Left lobe of liver (tissue), 2 donors: ENCODE results near the gene OPRM1. TPM values are rescaled to one million over a fixed set of nuclear protein-coding genes. Genes with fewer than 3 reads are reported as not detected.
"Not testable (repeated sequence)": the region's sequence is repeated elsewhere in the genome, so short reads cannot be mapped to it uniquely, and the experiment has no call there.

ENCODE experiments used
- ATAC-seq: fragments of 200-7000 bp; cut with Tn5 transposase; one replicate; pipeline ENCODE4 v1.9.1; 2020; ENCODE audit warnings: mild to moderate bottlenecking, moderate library complexity
- DNase-seq: peaks from one replicate; pipeline ENCODE4 v3.0.0-alpha.2; 2020; ENCODE audit warnings: low spot score
- total RNA-seq: library from RNA; stranded (reverse); gene quantifications from one replicate; pipeline ENCODE4 v1.2.1, GENCODE V29; 2021
- donor health status: DM: no; HTN: no; CAD: no; lungs with moderate emphysema.
- donor health status: DM: no; HTN: yes; CAD: no.

The OPRM1 gene
- total RNA-seq, 1 donor from 2014 or later = not detected

- ATAC-seq (no peak), DNase-seq (no peak)
Measured at GRCh38 chr6:154139892-154140291, 100.9 kb downstream of the OPRM1 start.

- no peak for ATAC-seq
- no peak for DNase-seq
Measured at GRCh38 chr6:154140743-154141142, 101.7 kb downstream of the OPRM1 start.

- no peak for ATAC-seq
- no peak for DNase-seq
Measured at GRCh38 chr6:154143753-154144152, 104.7 kb downstream of the OPRM1 start.

GRCh38 chr6:154154389-154154967 is 115.4 kb downstream of the OPRM1 start:
- ATAC-seq = peak; percentile 61
- no peak for DNase-seq

- ATAC-seq (peak; percentile 86), DNase-seq (peak; percentile 54)
Measured at GRCh38 chr6:154156135-154156896, 117.3 kb downstream of the OPRM1 start.

- ATAC-seq (peak; percentile 55), DNase-seq (no peak)
Measured at GRCh38 chr6:154157082-154157481, 118.0 kb downstream of the OPRM1 start.

GRCh38 chr6:154157706-154158105 is 118.7 kb downstream of the OPRM1 start:
- ATAC-seq = peak; percentile 79
- DNase-seq = peak; percentile 52

GRCh38 chr6:154159126-154159525 is 120.1 kb downstream of the OPRM1 start:
- ATAC-seq (no peak), DNase-seq (no peak)

- DNase-seq = no peak
- ATAC-seq = no peak
Measured at GRCh38 chr6:154161689-154162088, 122.6 kb downstream of the OPRM1 start.

GRCh38 chr6:154164397-154164796 is 125.4 kb downstream of the OPRM1 start:
- DNase-seq (peak; percentile 86), ATAC-seq (peak; percentile 96)

- no peak for DNase-seq
- peak; percentile 8 for ATAC-seq
Measured at GRCh38 chr6:154165478-154165877, 126.4 kb downstream of the OPRM1 start.

GRCh38 chr6:154166140-154166539 is 127.1 kb downstream of the OPRM1 start:
- no peak for ATAC-seq

GRCh38 chr6:154167126-154167525 is 128.1 kb downstream of the OPRM1 start:
- no peak for DNase-seq
- ATAC-seq = no peak

More at GRCh38 chr6:154166140-154166539, 127.1 kb downstream of the OPRM1 start:
- DNase-seq = no peak

- ATAC-seq (no peak), DNase-seq (no peak)
Measured at GRCh38 chr6:154169193-154169847, 130.3 kb downstream of the OPRM1 start.

GRCh38 chr6:154170106-154170505 is 131.1 kb downstream of the OPRM1 start:
- no peak for ATAC-seq
- DNase-seq = no peak

- ATAC-seq, DNase-seq: not testable (repeated sequence)
Measured at GRCh38 chr6:154172393-154172792, 133.4 kb downstream of the OPRM1 start.

GRCh38 chr6:154179434-154179833 is 140.4 kb downstream of the OPRM1 start:
- ATAC-seq = no peak
- no peak for DNase-seq

GRCh38 chr6:154187203-154187602 is 148.2 kb downstream of the OPRM1 start:
- DNase-seq = no peak

GRCh38 chr6:154187714-154188113 is 148.7 kb downstream of the OPRM1 start:
- no peak for ATAC-seq
- DNase-seq = no peak

More at GRCh38 chr6:154187203-154187602, 148.2 kb downstream of the OPRM1 start:
- ATAC-seq = no peak

GRCh38 chr6:154196333-154196885 is 157.4 kb downstream of the OPRM1 start:
- ATAC-seq (no peak), DNase-seq (no peak)

GRCh38 chr6:154197196-154197860 is 158.3 kb downstream of the OPRM1 start:
- no peak for DNase-seq
- no peak for ATAC-seq
